Activated CD4-positive, alpha-beta T cell treated with anti-CD3 and anti-CD28 coated beads, Interleukin-10, Interleukin-2, amounts not matched to agents 100 ng/mL and 50 ng/mL, durations not matched to agents 16 hours and 8 hours (primary cell): ENCODE data around the gene HOXA13.

Experiments
- DNase-seq: peaks from one replicate; pipeline ENCODE4 v3.0.0-alpha.2; 2020

Gene HOXA13

DNA sequence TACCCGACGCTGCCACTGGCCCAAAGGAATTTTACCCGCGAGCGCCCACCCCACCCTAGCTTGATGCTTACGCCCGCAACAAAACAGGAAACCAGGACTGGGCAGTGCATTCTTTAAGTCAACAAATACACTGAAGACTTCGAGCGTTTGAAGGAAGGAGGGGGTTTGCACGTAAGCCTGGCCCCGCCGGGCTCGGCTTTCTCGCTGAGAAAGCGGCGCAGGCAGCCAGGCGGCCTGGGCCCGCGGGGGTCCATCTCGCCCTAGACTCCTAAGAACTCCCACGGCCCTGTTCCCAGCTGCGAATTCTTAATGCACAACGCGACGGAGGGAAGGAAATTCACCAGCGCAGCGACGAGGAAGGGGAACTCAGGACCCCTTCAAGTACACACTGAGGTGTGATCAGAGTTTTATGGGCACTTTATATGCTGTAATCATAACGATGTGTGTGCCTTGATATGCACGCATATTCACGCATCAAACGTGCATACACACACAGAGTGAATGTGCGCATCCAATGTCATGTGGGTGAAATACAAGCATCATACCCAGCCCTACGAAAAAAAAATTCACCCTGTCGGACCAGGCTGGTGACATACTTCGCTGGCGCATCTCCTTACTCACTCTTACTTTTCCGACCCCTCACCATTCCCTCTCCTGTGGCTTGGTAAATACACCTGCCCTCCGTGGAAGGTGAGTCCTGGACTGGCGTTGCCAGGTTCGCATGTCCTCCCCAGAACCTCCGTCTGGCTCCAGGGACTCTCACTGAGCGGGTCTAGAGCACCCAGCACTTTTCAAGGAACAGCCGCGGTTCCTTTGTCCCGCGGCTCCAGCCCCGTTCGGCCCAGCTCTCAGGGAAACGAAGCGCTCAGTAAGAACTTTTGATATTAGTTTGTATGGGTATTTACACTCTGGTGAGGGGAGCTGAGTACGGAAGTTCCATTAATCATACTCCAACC, 5.7 kb upstream of the HOXA13 start:
- no peak for DNase-seq

- no peak for DNase-seq
These were observed 5.0 kb upstream of the HOXA13 start for GRCh38 chr7:27204851-27205322.

DNA sequence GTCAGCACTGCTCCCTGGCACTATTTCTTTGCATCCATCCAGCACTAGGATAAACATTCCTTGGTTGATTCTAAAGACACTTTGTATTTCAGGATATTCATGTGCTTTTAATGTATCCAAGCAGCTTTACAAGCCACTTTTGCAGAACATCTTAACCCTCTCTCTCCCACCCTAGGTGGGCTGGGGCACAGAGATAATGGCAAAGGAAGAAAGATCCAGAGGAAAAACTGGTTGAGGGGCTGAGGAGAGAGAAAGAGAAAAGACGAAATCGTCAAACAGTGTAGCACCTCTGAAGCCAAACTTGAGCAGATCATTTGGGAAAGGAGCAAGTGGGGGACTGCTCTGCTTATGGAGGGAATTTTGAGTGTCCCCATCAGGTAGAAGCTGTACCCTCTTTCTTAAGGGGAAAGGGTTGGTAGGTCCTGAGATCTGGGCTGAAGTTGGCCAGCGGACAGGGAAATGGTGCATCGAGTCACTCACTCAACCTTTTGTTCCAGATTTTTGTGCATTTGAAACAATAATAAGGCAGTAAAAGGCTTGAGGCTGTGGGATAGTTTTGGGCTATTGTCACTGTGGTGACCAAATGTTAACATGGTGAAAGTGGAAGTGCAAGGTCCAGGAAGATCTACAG, 4.2 kb upstream of the HOXA13 start:
- no peak for DNase-seq

DNA sequence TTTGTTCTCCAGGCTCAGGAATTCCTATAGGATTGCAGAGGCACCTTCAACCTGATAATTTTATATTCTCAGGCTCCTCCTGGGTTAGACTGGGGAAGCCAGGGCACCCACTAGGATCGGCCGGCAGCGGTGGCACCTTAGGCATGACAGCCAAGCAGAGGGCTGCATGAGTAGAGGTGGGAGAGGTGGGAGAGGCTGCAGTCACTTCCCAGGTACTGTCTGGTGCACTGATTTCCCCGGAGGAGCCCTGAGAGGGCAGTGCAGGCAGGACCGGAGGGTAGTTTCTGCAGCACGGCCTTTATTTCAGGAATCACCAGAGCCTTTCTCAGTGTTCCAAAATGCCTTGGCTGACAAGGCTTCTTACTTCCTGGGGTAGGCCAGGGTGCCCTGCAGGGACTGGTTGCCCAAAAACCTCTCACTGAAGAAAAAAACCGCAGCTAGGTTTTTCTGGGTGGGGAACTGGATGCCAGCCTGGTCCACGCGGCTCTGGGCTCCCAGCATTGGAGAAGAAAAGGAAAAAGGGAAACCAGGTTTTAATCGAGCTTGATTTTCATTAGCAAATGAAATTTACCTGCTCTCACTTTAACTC, 3.6 kb upstream of the HOXA13 start:
- no peak for DNase-seq

DNA sequence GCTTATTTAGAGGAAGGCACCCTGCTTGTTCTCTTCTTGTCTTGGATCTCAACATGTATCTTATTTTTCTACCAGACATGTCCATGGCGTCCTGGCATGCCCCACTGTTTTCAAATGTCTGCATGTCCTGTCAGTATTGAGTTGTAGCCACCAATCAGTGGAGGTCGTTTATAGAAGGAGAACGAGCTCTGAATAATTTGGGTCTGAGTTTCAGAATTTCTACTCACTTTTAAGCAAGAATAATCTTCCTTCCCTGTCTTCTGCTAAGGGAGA, 2.9 kb upstream of the HOXA13 start:
- no peak for DNase-seq

DNA sequence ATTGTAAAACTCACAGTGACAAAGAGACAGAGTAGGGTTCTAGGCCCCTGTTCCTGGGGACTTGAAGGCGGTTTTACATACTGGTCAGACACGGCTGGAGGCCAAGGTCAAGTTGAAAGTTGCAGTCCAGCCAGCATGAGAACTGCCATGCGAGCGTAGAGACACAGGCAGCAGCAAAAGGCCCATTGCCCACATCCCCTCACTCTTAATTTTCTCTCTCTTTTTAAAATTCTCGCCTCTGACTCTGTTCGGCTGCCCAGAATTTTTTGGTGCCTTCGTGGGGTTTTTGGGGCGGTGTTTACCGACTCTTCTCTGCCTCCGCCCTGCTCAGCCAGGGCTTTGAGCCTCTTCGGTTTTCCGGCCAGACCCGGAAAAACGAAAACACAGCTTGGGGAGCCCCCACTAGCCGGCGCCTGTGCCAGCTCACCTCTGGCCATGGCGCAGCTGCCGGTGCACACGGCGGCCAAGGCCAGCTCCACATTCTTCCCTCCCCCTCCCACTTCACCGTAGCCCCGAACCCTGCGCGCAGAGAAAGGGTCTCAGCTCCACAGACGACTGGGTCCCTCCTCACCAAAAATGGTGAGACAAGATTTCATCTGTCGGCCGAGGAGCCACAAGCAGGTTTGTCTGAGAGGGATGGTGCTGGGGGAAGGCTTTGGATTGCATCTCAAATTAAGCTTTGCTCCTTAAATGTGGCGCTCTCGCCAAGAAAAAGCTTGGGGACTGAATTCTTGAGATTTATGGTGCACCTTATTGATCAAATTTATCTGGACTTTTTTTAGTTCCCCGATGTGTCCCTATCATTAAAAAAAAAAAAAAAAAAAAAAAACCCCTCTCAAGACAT, 2.3 kb upstream of the HOXA13 start:
- no peak for DNase-seq

DNA sequence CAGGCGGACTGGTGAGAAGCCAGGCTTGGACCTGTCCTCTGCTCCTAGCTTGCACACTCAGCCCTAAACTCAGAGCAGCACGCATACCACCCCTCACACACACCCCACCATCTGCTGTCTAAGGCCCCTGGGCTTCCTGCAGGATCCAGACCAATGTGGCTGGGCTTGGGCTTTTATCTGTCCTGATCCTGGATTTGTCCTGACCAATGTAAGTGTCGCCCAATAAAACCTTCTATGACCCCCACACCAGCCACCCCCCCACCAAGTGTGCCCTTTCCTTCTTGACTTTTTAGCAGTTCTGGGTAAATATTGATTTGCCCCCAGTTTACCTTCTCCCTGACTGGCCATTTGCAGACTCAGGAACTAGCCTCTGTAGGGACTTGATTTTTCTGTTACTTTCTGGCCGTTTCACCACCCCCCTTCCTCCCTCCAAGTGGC, 1.7 kb upstream of the HOXA13 start:
- DNase-seq, result no peak

- DNase-seq, result no peak
These were observed 1.1 kb upstream of the HOXA13 start for GRCh38 chr7:27200761-27201579.

GRCh38 chr7:27198871-27199801, 755 bp downstream of the HOXA13 start:
- DNase-seq, result no peak

DNA sequence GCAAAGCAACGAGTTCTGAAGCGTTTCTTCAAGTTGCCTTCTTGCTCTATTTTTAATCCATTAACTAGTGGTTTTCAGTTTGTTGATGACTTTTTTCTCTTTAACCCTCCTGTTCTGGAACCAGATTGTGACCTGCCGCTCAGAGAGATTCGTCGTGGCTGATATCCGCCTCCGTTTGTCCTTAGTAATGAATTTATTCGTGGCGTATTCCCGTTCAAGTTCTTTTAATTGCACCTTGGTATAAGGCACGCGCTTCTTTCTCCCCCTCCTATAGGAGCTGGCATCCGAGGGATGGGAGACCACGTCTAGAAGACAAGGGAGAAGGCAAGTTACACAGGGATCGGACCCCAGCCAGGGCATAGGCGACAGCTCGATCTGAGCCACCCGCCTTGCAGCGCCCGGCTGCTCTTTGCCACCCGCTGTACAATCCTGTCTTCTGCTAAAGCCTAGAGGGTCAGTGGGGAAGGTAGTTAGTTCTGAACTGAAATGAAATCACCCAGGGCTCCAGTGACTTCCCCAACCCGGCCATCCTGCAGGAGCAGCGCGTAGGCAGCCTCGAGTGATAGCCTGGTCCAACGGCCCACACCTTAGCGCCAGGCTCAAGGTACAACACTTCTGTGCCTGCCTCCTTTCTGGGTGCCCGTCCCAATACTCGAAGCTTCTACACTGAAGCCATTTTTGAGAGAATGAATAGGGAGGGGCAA, 1.6 kb downstream of the HOXA13 start:
- no peak for DNase-seq

DNA sequence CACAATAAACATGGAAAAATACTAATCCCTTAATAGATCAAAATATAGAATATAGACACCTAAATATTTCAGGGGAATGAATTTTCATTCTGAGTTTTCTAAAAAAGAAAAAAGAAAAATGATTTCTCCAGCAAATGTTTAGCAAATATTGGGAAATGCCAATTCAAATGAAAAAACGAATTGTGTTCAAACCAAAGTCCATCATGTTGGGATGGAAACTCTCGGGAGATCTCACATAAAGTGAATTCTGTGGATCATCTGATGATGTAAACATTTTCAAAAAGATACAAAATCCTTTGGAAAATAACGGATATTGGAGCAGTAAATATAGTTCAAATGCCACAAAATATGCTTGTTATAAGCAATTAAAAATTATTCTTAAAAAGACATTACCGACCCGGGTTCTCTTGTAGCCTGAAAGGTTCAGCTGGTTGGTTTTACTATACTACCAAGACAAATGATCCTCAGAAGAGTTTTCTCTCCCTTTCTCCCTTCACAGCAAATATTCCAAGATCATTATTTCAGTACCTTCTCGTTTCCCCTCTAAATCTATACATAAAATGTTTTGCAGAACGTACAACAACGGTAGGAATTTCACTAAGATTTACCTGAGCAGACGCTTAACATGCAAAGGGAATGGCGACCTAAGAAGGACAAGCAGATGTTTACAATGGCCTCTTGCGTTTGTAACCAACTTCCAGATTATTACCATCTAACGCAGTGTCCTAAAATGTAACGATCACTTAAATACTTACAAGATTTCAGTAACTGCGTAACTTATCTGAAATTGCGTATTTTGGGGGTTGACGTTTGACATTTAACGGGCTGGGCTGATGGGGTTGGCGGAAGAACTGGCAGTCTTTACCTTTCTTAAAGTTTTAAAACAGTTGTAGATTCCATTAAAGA, 2.5 kb downstream of the HOXA13 start:
- DNase-seq, result no peak

DNA sequence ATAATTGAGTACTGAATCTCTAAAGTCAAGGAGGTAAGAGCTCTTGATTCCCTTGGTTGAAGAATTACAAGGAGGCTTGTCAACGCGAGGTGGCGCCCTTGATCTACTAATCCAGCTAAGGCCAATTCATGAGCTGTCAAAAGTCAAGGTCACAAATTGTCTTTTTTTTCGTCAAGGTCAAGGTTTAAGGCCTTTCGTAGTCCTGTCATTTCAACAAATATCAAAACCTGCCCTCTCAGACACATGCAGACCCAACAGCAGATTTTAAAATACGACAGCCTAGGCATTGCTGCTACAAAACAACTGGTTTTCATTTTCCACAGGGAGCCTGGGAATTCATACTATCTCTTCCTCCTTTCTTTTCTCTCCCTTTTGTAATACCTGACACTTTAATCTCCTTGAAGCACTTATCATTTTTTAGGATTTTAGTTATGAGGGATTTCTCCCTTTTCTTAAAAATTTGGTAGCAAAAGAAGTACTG, 3.6 kb downstream of the HOXA13 start:
- peak; percentile 77 for DNase-seq

GRCh38 chr7:27194686-27195379, 5.1 kb downstream of the HOXA13 start:
- no peak for DNase-seq

GRCh38 chr7:27194002-27194352, 5.9 kb downstream of the HOXA13 start:
- no peak for DNase-seq

DNA sequence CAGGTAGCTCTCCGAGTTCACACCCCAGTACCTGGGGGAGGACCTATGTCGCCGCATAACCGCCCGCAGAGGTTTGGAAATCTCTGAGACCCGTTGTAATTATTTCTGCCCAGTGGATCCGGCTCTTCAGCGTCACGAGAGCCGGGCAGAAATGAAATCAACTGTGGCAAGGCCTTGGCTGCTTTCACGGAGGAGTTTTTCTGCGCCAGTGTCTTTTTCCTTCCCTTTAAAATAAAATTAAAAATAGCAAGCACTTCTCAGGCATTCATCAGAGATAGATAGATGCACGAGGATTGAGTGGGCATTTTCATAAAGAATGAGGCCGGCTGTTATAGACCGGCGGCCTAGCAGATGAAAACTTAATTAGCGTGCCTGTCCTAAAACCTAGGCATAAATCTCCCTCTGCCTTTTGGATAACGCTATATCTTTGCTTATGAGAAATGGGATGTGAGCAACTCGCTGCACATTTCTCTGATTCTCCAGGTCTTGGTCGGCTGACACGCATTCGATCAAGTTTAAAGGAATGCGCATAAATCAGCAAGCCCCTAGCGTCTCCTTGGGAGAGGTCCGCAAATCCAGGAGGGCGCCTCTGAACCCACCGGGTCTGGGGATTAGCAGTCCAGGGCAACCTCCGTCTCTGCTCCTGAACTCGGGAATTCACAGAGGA, 6.4 kb downstream of the HOXA13 start:
- no peak for DNase-seq

GRCh38 chr7:27192546-27193334, 7.2 kb downstream of the HOXA13 start:
- DNase-seq, result no peak
